T-helper 9 cell (primary cell): ENCODE results near the gene EPHB6.

Experiments used
- DNase-seq: peaks from one replicate; pipeline ENCODE4 v3.0.0-alpha.2; 2020

EPHB6 gene

DNA sequence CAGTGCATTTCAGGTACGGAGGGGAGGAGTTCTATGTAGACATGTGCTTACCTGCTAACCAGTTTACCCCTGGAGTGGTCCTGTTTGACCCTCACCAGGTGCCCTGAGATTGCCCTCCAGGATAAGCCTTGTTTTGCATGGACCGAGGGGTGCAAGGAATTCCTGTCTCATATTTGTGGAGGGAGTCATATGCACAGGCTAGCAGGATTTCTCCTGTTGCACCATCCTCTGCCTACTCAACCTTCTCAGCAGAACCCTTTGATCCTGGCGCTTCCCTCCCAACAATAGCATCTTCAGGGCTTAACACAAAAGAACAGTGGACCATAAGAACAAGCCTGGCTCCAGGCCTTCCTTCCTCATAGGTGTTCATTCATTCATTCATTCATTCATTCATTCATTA lies 23.4 kb downstream of the EPHB6 start:
- DNase-seq, result no peak

DNA sequence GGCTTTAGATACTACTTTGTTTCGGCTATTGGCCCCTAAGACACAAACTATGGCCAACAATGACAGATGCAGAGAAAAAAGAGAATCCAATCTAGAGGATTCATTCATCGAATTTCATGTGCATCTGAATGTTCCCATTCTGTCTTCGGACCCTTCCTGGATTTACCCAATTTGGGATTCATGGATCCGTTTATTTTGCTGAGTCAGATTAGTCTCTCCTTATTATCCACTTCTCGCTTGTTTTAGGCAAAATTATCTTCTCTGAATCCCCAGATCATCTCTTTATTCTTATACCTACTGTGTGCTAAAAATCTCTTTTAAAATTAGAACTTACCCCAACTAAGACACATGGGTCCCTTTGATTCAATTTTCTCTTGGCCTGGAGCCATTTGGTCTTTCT lies 24.2 kb downstream of the EPHB6 start:
- no peak for DNase-seq

DNA sequence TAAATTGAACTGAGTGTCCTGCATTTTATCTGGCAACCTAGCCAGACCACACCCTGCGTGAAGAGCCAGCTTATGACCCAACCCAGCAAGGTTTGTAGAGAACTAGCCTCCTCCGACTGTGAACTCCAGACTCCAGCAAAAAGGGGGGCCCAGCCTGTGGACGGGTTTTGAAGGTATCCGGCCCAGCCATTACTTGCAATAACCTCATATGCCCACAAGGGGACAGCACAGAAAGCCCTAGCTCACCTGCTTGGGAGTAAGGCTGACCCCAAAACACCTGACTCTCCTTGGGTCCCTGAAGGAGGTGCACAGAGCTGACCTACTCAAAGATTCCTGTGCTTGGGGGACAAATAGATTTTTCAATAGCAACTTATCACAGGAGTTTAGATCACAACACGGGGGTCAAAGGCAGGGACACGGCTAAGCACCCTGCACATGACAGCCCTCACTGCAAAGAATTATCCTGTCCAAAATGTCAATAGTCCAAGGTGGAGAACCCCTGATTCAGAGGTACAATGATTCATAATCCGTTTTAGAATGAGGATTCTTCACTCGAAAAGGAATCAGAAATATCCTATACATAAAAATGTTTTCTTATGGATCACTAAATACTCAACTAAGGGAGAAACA lies 26.1 kb downstream of the EPHB6 start:
- DNase-seq, result peak; percentile 32

DNA sequence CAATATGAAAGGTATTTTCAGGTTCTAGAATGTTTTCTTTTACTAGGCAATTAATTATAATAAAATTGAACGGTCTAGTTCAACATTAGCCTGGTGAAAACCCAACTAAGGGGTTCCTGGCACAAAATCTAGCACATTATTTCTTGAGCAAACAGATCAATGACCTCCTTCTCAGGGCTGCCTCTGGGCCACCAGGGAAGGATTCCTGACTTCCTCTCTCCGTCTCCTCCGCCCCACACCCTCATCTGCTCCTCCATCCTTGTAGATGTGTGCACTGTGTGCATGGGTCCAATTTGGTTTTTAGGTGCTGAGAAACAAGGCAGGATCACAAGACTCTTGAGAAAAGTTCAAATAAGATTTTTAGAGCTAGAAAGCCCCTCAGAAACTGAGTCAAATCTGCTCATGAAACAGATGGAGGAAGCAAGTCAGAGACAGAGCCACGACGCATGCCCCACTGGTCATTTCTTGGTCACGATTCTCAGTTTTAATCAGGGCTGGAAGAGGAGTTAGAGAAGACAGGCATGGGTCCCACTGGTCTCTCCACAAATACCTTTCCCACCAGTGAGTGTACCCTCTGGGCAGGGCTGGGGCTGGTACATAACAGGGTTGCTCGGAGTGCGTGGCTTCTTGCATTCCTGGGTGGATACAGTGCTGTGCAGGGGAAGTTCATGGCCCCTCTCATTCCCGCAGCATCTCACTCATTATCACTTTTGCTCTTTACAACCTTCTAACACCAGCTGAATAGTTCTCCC lies 26.9 kb downstream of the EPHB6 start:
- DNase-seq, result no peak

DNA sequence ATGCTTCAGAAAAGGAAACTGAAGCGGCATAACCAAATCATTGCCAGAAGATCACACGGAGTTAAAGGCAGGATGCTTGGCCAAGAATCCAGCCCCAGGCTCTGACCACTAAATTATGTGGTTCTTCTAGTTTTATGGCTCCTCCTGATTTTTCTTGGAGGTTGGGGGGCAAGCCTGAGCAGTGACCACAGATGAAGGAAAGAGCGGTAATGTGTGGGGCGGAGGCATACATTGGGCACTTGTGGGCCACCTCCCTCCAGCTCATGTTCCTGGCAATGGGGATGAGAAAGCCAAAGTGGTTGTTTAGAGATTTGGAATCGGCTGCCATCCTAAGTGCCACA lies 27.4 kb downstream of the EPHB6 start:
- no peak for DNase-seq

DNA sequence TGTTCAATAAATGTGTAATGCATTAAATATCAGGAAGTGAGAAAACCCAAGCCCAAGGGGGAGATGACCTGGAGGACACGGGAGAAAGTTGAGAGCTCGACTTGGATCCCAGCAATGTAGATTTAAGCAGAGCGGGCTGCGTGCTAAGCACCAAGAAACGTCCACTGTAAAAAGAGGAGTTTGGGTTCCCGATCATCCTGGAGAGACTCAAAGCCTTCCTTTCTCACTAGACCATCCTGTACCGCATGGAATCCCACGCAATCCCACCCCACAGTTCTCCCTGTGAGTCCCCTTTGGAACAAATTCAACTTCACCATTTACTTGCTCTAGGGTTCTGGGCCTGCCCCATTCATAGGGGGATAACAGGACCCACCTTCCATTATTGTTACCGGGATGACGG lies 28.3 kb downstream of the EPHB6 start:
- no peak for DNase-seq

DNA sequence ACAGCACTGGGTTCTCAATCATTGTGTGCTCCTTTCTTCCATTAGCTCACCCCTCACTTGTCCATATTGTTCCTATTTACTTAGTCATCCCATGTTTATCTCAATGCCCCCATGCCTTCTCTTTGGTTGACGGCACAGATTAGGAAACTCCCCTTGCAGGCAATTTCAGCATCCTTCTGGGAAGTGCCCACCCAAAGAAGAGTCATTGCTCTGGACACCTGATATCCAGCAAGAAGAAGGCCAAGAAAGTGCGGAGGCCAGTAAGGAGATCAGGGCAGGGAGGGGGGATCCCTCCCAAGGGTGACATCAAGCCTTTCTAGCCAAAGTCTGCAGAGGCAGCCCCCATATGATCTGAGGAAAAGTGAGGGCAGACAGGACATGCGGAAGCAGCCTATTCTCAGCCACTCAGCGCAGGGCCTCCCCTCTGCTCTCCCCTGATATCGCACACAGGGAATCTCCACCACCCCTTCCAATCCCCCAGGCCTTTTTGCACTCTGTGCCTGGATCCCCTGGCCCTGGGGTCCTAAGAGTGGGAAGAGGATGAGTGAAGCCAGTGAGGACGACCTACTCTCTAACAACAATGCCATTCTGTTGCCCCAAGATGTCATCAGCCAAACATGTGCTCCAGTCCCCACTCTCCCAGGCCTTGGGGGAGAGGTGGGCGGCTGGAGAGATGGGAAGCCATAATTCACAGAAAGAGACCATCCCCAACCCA lies 28.9 kb downstream of the EPHB6 start:
- no peak for DNase-seq

DNA sequence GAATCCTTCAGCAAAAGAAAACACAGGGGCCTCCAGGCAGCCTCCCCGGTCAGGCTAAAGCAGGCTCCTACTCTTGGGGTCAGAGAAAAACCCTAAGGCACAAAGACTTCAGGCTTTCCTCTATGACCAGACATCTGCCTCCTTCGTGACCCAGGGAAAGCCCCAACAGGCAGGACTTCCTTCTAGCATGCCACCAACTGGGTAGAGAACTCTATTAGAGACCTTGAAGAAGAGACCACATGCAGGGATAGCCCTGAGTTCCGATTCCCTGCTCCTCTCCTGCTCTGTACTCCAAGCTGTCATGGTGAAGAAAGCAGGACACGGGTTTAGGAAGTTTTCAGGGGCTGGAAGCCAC lies 29.4 kb downstream of the EPHB6 start:
- no peak for DNase-seq

DNA sequence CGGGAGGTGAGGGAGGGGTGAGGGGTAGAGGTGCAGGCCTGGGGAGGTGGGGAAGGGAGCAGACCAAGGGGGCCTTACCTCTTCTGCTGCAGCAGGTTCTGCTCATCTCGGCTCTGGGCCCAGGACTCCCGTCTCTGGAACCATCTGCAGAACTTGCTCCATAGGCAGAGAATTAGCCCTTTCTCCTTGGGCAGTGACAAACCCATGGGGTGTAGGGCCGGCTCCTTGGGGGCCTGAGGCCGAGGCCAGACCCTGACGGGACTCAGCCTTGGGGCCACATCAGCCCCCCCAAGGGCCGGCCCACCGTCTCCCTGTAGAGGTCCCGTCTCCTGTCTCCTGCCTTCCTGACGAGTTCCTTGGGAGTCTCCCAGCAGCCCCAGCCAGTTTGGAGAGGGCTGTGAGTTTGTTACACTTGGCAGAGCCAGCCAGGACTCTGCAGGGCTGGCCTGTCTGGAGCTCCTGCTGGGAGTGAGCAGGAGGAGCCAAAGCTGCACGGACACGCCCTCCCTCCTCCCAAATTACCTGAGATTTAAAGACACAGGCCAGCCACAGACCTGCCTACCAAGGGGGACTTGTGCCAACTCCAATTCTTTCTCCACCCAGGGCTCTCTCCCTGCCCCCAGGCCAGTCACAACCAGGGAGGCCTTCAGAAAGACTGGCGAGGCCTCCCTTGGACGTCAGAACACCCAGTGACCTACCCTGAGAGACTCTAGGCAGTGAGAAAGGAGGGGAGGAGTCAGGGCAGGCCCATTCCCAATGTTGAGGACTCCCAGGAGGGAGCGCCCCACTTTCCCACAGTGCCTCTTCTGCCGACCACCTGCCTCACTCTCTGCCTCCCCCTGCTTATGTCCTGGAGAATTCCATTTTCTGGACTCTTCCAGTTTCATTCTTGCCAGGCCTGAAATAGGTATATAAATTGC lies 30.7 kb downstream of the EPHB6 start, which contains the start of gene TRPV6:
TRPV6 (minus strand) TSS at position 435 of the 920 bp plus-strand sequence.
- DNase-seq, result no peak

DNA sequence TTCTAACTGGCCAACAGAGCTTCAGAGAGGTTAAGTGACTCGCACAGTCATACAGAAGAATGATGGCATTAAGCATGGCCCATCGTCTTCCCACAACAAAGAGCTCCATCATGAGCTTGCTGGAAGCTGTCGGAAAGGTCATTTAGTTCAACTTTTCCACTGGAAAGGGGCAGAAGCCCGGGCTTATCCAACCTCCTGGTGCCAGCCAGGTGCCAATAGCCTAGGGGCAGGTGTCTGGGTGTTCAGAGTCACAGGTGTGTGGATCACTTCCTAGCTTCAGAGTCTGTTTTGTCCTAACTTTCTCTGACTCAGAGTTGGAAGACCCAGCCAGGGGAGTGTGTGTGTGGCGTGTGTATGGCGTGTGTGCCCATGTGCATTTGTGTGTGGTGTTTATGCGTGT lies 32.0 kb downstream of the EPHB6 start:
- DNase-seq, result no peak

DNA sequence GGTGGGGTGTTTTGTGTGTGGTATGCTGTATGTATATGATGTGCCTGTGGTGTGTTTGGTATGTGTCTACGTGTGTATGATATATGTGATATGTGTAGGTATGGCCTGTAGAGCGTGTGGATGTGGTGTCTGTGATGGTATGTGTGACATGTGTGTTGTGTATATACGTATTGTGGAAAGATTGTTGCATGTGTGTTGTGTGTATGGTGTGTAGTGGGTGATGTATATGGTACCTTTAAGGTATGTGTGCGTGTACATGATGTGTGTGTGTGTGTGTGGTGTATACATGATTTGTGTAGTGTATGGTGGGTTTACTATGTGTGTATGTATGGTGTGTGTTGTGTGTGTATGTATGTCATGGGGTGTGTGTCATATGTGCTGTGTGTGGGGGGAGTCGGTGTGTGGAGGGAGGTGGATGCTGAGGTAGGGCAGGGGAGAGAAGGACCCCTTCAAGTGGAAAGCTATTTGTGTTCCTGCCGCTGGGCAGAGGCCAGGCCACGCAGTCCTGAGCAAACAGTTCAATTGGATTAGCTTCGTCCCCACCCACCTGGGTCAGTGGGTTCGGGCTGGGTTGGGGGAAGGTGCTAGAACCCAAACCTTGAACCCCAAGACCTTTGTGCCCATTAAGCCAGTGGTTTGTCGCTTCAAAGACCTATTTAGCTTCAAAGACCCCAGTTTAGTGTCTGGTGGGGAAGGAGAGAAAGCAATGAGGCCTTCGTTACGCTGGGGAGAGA lies 32.6 kb downstream of the EPHB6 start:
- DNase-seq, result no peak

DNA sequence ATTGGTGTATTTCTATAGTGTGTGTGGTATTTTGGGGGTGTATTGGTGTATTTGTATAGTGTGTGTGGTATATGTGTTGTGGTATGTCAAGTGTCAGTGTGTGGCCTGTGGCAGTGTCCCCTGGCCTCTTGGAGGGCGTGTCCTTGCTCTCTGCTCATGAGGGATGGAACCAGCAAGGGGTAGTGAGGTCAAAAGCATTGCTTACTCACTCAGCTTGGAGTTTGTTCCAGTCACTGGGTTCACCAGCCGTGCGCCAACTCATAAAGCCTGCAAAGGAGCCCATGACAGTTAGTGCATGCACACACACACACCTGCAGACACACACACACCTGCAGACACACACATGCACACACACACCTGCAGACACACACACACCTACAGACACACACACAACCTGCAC lies 34.9 kb downstream of the EPHB6 start:
- DNase-seq, result no peak

DNA sequence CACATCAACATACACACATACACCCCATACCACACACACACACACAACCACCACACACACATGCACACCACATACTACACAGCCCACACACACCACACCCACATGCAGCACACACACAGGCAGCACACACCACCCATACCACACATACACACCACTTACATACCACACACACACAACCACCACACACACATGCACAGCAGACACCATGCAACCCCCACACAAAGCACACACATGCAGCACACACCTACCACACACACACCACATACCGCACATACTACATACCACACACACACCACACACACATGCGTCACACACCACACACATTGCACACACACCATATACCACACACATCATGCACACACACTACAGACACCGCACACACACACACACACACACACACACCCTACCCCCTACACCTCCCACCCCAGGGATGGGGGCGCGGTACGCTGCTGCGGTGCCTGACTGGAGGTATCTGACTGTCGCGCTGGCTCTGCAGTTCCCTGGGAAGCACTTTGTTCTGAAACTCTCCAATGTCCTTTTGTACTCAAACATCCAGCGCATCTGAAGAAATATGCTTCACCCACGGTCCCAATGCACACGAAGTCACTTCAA lies 36.1 kb downstream of the EPHB6 start:
- no peak for DNase-seq

DNA sequence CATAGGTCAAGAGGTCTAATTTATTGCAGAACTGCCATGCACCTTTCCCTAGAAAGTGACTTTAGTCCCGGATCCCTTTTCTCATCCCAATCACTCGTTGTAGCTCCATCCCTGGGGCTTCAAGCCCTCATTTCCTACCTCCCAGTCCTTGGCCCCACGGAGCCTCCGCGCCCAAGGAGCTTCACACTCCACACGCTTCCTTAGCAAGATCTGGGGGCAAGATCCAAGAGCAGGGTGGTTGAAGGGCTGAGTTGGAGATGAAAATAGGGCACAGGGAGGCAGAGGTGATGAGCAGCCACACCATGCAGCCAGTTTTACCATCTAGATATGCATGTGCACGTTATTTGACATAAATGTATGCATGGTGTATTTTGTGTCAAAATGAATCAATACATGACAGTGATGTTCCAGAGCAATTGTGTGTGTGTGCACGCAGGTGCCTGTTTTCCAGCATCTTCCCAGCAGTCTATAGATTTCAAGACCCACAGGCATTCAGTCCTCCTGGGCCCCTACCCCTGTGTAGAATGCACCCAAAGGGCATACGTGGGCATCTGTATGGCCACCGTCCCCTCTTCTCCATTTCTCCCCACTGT lies 36.7 kb downstream of the EPHB6 start:
- no peak for DNase-seq

DNA sequence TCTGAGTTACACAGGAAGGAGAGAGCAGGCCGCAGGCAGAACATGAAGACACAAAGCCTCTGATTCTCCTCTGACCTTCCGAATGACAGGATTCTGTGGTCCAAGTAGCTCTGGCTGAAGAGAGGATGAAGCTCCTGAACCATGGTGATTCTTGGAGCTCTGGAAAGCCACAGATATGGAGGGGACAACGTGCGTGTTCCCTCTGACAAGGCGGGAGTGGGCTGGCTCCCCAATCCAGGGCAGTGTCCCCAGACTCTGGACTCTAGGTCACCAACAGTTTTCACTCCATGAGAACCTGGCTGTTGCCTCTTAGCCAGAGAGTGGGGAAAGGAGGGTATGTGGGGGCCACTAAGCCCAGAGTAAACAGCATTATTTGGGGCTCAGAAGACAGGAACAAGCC lies 38.1 kb downstream of the EPHB6 start:
- no peak for DNase-seq

DNA sequence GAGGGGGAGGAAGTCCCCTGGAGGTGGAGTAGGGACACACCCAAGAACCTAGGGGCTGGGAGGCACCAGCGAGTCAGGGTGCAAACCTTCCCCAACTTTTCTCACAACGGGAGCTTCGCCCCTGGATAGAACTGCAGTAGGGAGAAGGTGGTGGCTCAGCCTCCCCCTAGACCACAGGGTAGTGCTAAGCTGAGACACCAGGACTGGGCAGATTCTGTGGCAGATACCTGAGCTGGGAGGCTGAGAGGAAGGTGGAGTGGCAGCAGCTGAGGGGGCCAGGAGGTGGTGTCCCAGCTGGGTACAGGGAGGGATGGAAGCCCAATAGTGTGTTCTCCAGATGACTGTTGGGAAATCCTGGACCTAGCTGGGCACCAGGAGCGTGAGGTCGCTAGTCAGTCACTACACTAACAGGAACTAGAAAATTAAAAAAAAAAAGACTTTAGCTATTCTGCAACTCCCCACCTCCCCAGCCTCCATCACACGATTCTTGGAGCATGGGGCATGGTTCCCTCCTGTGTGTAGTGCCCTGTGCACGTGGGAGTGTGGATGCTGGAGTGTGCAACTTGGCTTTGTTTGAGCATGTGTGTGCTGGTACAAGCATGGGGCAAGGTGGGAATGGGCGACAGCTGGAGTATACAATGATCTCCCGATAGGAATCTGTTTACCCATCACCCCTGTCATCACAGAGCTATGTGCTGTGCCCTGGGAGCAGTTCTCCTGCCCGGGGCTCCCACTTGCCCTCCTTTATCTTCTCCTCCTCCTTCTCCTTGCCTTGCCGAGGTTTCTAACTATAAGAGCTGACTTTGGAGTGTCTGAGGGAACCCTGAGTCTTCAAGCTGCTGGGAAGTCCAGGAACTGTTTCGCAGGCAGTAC lies 39.5 kb downstream of the EPHB6 start:
- no peak for DNase-seq

DNA sequence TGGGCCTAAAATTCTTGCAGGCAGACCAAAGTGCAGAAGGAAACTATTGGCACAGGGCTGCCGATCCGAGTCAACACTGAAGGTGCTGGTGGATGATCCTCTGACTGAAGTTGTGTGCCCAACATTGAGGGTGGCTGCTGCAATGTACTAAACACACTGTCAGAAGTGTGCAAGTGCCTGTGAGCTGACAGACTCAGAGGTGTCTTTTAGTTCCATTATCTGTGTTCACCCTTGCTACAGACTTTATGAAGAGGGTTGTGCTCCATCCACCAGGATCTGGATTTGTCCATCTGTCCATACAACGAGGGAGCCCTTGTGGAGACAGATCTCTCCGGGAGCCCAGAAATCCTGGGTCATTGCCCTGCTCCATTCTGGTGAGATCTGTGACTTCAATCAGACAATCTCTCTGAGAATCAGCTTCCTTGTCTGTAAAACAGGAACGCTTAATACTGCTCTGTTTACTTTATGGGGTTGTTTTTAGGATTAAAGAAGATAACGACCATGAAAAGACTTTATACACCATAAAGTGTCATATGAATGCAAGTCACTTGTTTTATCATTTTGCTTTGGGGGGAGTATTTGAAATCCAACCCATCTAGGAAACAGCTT lies 40.2 kb downstream of the EPHB6 start:
- DNase-seq, result no peak

DNA sequence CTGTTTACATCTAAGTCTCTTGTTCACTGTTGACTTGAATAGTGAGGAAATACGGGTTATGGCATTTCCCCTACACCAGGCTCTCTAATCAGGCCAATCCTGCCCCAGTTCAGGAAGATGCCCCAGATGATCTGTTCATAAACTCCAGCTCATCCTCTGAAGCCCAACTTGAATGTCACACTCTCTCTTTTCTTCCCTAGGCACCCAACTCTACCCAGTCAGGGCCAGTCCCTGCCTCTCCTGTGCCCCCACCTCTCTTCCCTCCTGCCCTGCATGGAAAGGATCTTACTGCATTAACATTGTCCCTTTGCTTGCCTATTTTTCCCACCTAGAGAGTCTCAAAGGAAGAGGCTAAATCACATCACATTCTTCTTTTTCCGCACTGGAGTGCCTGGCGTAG lies 41.3 kb downstream of the EPHB6 start:
- no peak for DNase-seq

DNA sequence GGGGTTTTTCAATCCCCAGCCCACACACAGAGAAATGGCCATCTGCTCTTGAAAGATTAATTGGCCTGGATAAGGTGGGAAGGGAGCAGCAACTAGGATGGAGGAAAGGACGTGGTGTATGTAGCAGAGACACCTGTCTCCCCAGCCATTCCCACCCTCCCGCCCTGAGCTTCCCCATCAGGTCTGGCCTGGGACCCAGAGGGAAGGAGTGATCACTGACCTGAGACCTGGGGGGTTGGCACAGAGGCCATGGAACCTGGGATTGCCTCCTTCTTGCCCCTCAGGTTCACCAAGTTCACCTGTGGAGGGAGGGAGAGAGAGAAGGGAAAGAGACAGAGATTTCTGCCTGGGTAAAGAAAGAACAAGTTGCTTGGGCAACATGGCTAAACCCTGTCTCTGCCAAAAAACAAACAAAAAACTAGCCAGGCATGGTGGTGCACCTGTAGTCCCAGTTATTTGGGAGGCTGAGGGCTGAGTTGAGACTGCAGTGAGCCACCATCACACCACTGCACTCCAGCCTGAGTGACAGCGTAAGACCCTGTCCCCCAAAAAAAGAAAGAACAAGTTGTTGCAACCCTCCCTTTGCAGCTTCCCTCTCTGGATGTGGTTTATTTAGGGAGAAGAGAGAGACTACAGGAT lies 42.0 kb downstream of the EPHB6 start:
- no peak for DNase-seq

DNA sequence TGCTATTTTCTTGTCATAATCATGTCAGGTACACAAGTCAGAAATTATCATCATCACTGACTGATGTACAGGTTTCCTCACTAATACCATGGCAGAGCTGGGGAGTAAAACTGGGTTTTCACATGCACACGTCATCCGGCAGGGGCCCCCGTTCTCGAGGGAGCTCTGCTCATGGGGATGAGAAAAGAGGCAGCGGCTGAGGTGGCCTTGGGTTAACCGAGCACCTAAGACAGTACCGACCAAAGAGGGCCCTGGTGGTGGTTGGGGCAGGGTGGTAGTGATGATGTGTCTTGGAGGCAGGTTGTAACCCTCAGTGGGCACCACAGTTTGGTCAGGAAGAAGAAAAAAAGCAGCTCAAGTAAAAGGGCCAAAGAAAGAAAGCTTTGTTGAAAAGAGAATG lies 42.8 kb downstream of the EPHB6 start:
- no peak for DNase-seq
